T-helper 9 cell (primary cell): Measurements from ENCODE around the gene SPAG8.

Experiments used
- DNase-seq: peaks from one replicate; pipeline ENCODE4 v3.0.0-alpha.2; 2020
- total RNA-seq, 2 donors: gene quantifications; one replicate each; lab custom pipeline; 2026; lab: John Stamatoyannopoulos, UW

The SPAG8 gene
- 1.8 to 1.9 reads per million in 2 donors for total RNA-seq

GRCh38 chr9:35812025-35812602 is at the start of gene SPAG8:
Gene SPAG8 (minus strand): TSS chr9:35812262. CDS start chr9:35812147, 115 bp downstream.
- peak; percentile 92 for DNase-seq

GRCh38 chr9:35861161-35861897 is 49.3 kb upstream of the SPAG8 start:
- no peak for DNase-seq

GRCh38 chr9:35859990-35860339 is 47.9 kb upstream of the SPAG8 start:
- DNase-seq = no peak

- no peak for DNase-seq
These were observed 47.4 kb upstream of the SPAG8 start for GRCh38 chr9:35859310-35859989.

GRCh38 chr9:35858458-35858857 is 46.4 kb upstream of the SPAG8 start:
- DNase-seq = no peak

GRCh38 chr9:35856882-35857281 is 44.8 kb upstream of the SPAG8 start:
- DNase-seq = no peak

GRCh38 chr9:35856206-35856605 is 44.1 kb upstream of the SPAG8 start:
- DNase-seq = no peak

GRCh38 chr9:35854091-35854762 is 42.2 kb upstream of the SPAG8 start:
- no peak for DNase-seq

- no peak for DNase-seq
These were observed 41.1 kb upstream of the SPAG8 start for GRCh38 chr9:35852876-35853865.

GRCh38 chr9:35852267-35852815 is 40.3 kb upstream of the SPAG8 start:
- DNase-seq = no peak

GRCh38 chr9:35847792-35848572 is 35.9 kb upstream of the SPAG8 start:
- no peak for DNase-seq

- no peak for DNase-seq
These were observed 34.0 kb upstream of the SPAG8 start for GRCh38 chr9:35845824-35846771.

- peak; percentile 12 for DNase-seq
These were observed 32.7 kb upstream of the SPAG8 start for GRCh38 chr9:35844628-35845270.

- no peak for DNase-seq
These were observed 30.7 kb upstream of the SPAG8 start for GRCh38 chr9:35842795-35843194.

GRCh38 chr9:35842020-35842745 is 30.1 kb upstream of the SPAG8 start:
- DNase-seq = no peak

- no peak for DNase-seq
These were observed 29.5 kb upstream of the SPAG8 start for GRCh38 chr9:35841645-35841900.

GRCh38 chr9:35840881-35841644 is 29.0 kb upstream of the SPAG8 start:
- no peak for DNase-seq

- DNase-seq = no peak
These were observed 27.9 kb upstream of the SPAG8 start for GRCh38 chr9:35839926-35840325.
